GM12878 (cell line): Measurements from ENCODE around the gene CAV2. TPM values are rescaled to one million over a fixed set of nuclear protein-coding genes. Genes with fewer than 3 reads are reported as not detected.

ENCODE experiments used
- ATAC-seq: fragments of 200-7000 bp; cut with Tn5 transposase; 3 replicates; pipeline ENCODE4 v1.9.1; 2020; ENCODE audit warnings: mild to moderate bottlenecking, moderate library complexity
- BruUV-seq: library from RNA; stranded (reverse); fragments of 400-500 nt; replicated peaks from 2 replicates; lab custom pipeline; 2021; lab: Mats Ljungman, UMichigan
- CTCF ChIA-PET: fragments of 300-600 bp; sonication (Branson Sonifier 250); formaldehyde crosslinking; extraction: SDS; loops from one replicate; lab custom pipeline; 2021; ENCODE audit warnings: inconsistent platforms; lab: Yijun Ruan, JAX
- POLR2A ChIA-PET: fragments of 350-600 bp; formaldehyde crosslinking; extraction: SDS; loops from one replicate; lab custom pipeline; 2021; ENCODE audit warnings: inconsistent platforms; lab: Charles Lee
- RAD21 ChIA-PET: fragments of 300-600 bp; sonication (Branson Sonifier 250); formaldehyde crosslinking; loops from one replicate; lab custom pipeline; 2023; ENCODE audit warnings: antibody characterized with exemption; ENCODE audit not compliant: unreplicated experiment; lab: Charles Lee
- SMC1A ChIA-PET: fragments of 300-600 bp; sonication (Branson Sonifier 250); formaldehyde crosslinking; loops from one replicate; lab custom pipeline; 2023; ENCODE audit not compliant: unreplicated experiment, uncharacterized antibody; lab: Charles Lee
- DNase-seq: peaks from one replicate; pipeline ENCODE4 v3.0.0-alpha.2; 2011; ENCODE audit warnings: low read depth, low spot score
- FAIRE-seq: peaks from 3 replicates; lab custom pipeline; 2011; peaks lifted over from hg19 to GRCh38; lab: Jason Lieb, UNC
- H2AFZ ChIP-seq: 2 replicates; pipeline ENCODE4 v1.6.0; 2011; ENCODE audit warnings: low read depth, low read length, control low read depth; ENCODE audit not compliant: control insufficient read depth
- H3K27ac ChIP-seq: 2 replicates; pipeline ENCODE4 v1.5.1; 2011; ENCODE audit warnings: control low read depth; ENCODE audit not compliant: control insufficient read depth, insufficient read depth
- H3K27me3 ChIP-seq, 2 experiments: replicated peaks in 1 of 2; 2 replicates each; pipeline versions ENCODE4 v1.6.0 to v1.6.1; 2011; ENCODE audit warnings: low read length in 1 of 2; ENCODE audit not compliant: control insufficient read depth in 2 of 2, insufficient read depth in 2 of 2
- H3K36me3 ChIP-seq, 2 experiments: 2 replicates each; pipeline ENCODE4 v1.5.1; 2011; ENCODE audit warnings: low read length in 1 of 2; ENCODE audit not compliant: control insufficient read depth in 2 of 2, insufficient read depth in 2 of 2
- H3K4me1 ChIP-seq: 2 replicates; pipeline ENCODE4 v1.6.1; 2011; ENCODE audit warnings: mild to moderate bottlenecking, low read length, moderate library complexity, mixed read lengths; ENCODE audit not compliant: control insufficient read depth, insufficient read depth
- H3K4me2 ChIP-seq: 2 replicates; pipeline ENCODE4 v1.6.0; 2011; ENCODE audit warnings: control low read depth; ENCODE audit not compliant: control insufficient read depth, insufficient read depth
- H3K4me3 ChIP-seq: fragments of 200-600 bp; sonication (generic); 2 replicates; pipeline ENCODE4 v1.5.1; 2016
- H3K79me2 ChIP-seq: 2 replicates; pipeline ENCODE4 v1.6.0; 2011; ENCODE audit warnings: low read length; ENCODE audit not compliant: control insufficient read depth, insufficient read depth
- H3K9ac ChIP-seq: 2 replicates; pipeline ENCODE4 v1.8.0; 2011; ENCODE audit warnings: low read length, control low read depth, mixed read lengths; ENCODE audit not compliant: control insufficient read depth, insufficient read depth
- H3K9me3 ChIP-seq: replicated peaks from 3 replicates; pipeline ENCODE4 v1.5.1; 2011; ENCODE audit warnings: mild to moderate bottlenecking, low read length; ENCODE audit not compliant: control insufficient read depth, insufficient read depth
- H4K20me1 ChIP-seq: 2 replicates; pipeline ENCODE4 v1.6.0; 2011; ENCODE audit not compliant: control insufficient read depth, insufficient read depth
- BCL11A ChIP-seq: IDR thresholded peaks from 2 replicates; pipeline ENCODE4 v1.6.1; 2011; ENCODE audit warnings: low read depth, low read length
- CEBPB ChIP-seq, 2 experiments: fragments of 150-350 bp in 1 of 2; IDR thresholded peaks; 2 replicates each; pipeline ENCODE4 v1.6.1; 2012 to 2014; ENCODE audit warnings: low read depth in 2 of 2, low read length in 2 of 2, borderline replicate concordance in 1 of 2, inconsistent platforms in 1 of 2
- CHD4 ChIP-seq: fragments of 200-600 bp; sonication (generic); IDR thresholded peaks from 2 replicates; pipeline ENCODE4 v1.6.1; 2016; ENCODE audit warnings: mild to moderate bottlenecking
- FOS ChIP-seq: IDR thresholded peaks from 3 replicates; pipeline ENCODE4 v1.6.1; 2011; ENCODE audit warnings: borderline replicate concordance; ENCODE audit not compliant: insufficient read length; ENCODE audit errors: extremely low read depth
- IRF4 ChIP-seq: IDR thresholded peaks from 2 replicates; pipeline ENCODE4 v1.6.1; 2011; ENCODE audit warnings: low read depth, low read length
- JUNB ChIP-seq: IDR thresholded peaks from 2 replicates; pipeline ENCODE4 v1.6.1; 2016; ENCODE audit warnings: antibody characterized with exemption, mild to moderate bottlenecking
- JUND ChIP-seq: IDR thresholded peaks from 2 replicates; pipeline ENCODE4 v1.6.1; 2012; ENCODE audit warnings: low read depth, mild to moderate bottlenecking, low read length, improper control_type of control experiment, moderate library complexity
- MEF2A ChIP-seq: IDR thresholded peaks from 2 replicates; pipeline ENCODE4 v1.6.1; 2011; ENCODE audit warnings: low read depth, mild to moderate bottlenecking, low read length, moderate library complexity; ENCODE audit not compliant: insufficient read depth
- NFIC ChIP-seq: IDR thresholded peaks from 2 replicates; pipeline ENCODE4 v1.6.1; 2012; ENCODE audit warnings: low read depth, mild to moderate bottlenecking, inconsistent platforms, low read length, moderate library complexity
- NFXL1 ChIP-seq: fragments of 450-650 bp; IDR thresholded peaks from 2 replicates; pipeline ENCODE4 v1.6.1; 2017; ENCODE audit warnings: antibody characterized with exemption, mild to moderate bottlenecking, borderline replicate concordance
- SMAD1 ChIP-seq: fragments of 450-650 bp; IDR thresholded peaks from 2 replicates; pipeline ENCODE4 v1.6.1; 2018; ENCODE audit warnings: mild to moderate bottlenecking, low read depth; ENCODE audit not compliant: partially characterized antibody
- YY1 ChIP-seq: IDR thresholded peaks from 2 replicates; pipeline ENCODE4 v1.6.1; 2011; ENCODE audit warnings: low read depth, mild to moderate bottlenecking, low read length
- WGBS: methylation state at CpG from one replicate; pipeline ENCODE4 v1.1.6; 2016; ENCODE audit warnings: low lambda C conversion rate; ENCODE audit not compliant: insufficient replicate concordance, insufficient coverage; ENCODE audit errors: missing lambda C conversion rate; 5-methylcytosine and 5-hydroxymethylcytosine counted together
- in situ Hi-C: fragments of 300-500 bp; cut with MboI; formaldehyde crosslinking; loops from 9 replicates; pipeline ENCODE4 v1.14.3; 2018; ENCODE audit warnings: mixed read lengths
- intact Hi-C: fragments of 100-400 bp; cut with micrococcal nuclease; formaldehyde crosslinking; loops from one replicate; pipeline ENCODE4 v1.14.2; 2022; ENCODE audit not compliant: unreplicated experiment
- polyA plus RNA-seq, 11 experiments: library from polyadenylated mRNA; depleted of rRNA in 4 of 11; unstranded in 6 of 11; stranded (reverse) in 5 of 11; fragments of >200 nt; fragmentation: Nextera tagmentation in 4 of 11; fragmentation: Illumina TruSeq in 1 of 11; extraction: Ambion mirVana in 4 of 11; extraction: Trizol in 1 of 11; gene quantifications; 1 replicate in 1 of 11; 2 replicates in 10 of 11; pipeline versions ENCODE4 v1.2.1 to v1.2.3, GENCODE V29; 2011 to 2016; ENCODE audit warnings: inconsistent platforms in 2 of 11, missing spikeins in 2 of 11, low read depth in 1 of 11
- total RNA-seq, 4 experiments: library from RNA; depleted of rRNA in 3 of 4; stranded (reverse); fragments of >200 nt in 3 of 4; fragmentation: Illumina TruSeq in 1 of 4; extraction: Trizol in 1 of 4; gene quantifications; 2 replicates each; pipeline versions ENCODE4 v1.2.1 to v1.2.3, GENCODE V29; 2013 to 2021
- TF ChIP-seq, protein P1 (sequence below): fragments of 450-650 bp; IDR thresholded peaks from 2 replicates; pipeline ENCODE4 v1.6.1; 2017; ENCODE audit warnings: mild to moderate bottlenecking, moderate library complexity
- TF ChIP-seq, protein P2 (sequence below): fragments of 450-650 bp; IDR thresholded peaks from 2 replicates; pipeline ENCODE4 v1.6.1; 2018; ENCODE audit warnings: borderline replicate concordance, mild to moderate bottlenecking; ENCODE audit not compliant: partially characterized antibody
- TF ChIP-seq, protein P3 (sequence below): IDR thresholded peaks from 2 replicates; pipeline ENCODE4 v1.6.1; 2011; ENCODE audit warnings: borderline replicate concordance, low read depth, mild to moderate bottlenecking, moderate library complexity, mixed read lengths, low read length; ENCODE audit not compliant: insufficient read depth; ENCODE audit errors: extremely low read length

The CAV2 gene
- total and polyA plus RNA-seq, 10 of the 15 experiments (the other 5 are each of a cell fraction or from before 2014, with no cell fraction given): 0.77 to 11.4 (median 2.5) TPM

DNA sequence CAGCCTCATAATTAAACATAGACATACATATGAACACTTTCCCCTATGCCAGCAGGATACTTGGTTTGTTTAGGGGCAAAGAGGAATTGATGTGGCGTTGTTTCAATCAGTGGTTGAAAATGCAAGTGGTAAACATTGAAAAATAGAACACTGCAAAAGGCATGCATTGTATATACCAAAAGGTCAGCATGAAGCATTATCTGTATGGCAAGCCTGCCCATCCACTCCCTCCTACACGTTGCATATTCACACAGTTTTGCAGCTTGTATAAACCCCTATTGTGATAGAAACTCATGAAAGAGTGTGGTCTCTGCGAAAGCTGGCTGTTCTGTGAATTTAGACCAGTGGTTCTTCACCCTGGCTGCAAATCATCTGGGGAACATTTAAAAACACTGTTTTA, 42.4 kb downstream of the CAV2 start:
- Histone ChIP-seq H2AFZ (no peak overlapping the region), H3K27me3 (no peaks in the 10 kb centered on the region), H3K27ac (no peak overlapping the region), H3K9me3 (peaks cover 1% of the 10 kb centered on the region; the same call in 2 of the 3 replicates), H4K20me1 (no peaks in the 10 kb centered on the region), H3K4me1 (0 out of 2 replicates have a peak, but pooled peaks cover 4% of the 10 kb centered on the region), H3K79me2 (no peaks in the 10 kb centered on the region), H3K9ac (no peak overlapping the region), H3K4me2 (no peak overlapping the region), H3K4me3 (no peak overlapping the region), H3K36me3 (no peaks in the 10 kb centered on the region)
- in situ Hi-C loops: no loop called here
- ChIA-PET SMC1A (interaction anchor here (1.3 kb wide), 1 partner anchor 10 kb away, joined by 3 read pairs; no protein-coding TSS in a partner anchor), POLR2A (no interaction called here), CTCF (interaction anchor here (1.1 to 2.9 kb wide), 3 partner anchors 13 to 41 kb away, joined by 3 to 10 read pairs (median 3); partner anchors contain the start of gene CAV1), RAD21 (no interaction called here)
- ATAC-seq: no peak; the same call in 1 of the 3 replicates
- TF ChIP-seq MEF2A (no peak), YY1 (no peak), SMAD1 (no peak), FOS (no peak), IRF4 (no peak), NFIC (no peak), CHD4 (no peak), BCL11A (no peak), NFXL1 (no peak), JUNB (no peak), JUND (no peak), CEBPB (IDR thresholded peaks at IDR 0.05; ENCODE audit: borderline replicate concordance in 1 of 2, low read depth in 2 of 2, low read length in 2 of 2) (no peak)
- TF ChIP-seq, protein P1, sequence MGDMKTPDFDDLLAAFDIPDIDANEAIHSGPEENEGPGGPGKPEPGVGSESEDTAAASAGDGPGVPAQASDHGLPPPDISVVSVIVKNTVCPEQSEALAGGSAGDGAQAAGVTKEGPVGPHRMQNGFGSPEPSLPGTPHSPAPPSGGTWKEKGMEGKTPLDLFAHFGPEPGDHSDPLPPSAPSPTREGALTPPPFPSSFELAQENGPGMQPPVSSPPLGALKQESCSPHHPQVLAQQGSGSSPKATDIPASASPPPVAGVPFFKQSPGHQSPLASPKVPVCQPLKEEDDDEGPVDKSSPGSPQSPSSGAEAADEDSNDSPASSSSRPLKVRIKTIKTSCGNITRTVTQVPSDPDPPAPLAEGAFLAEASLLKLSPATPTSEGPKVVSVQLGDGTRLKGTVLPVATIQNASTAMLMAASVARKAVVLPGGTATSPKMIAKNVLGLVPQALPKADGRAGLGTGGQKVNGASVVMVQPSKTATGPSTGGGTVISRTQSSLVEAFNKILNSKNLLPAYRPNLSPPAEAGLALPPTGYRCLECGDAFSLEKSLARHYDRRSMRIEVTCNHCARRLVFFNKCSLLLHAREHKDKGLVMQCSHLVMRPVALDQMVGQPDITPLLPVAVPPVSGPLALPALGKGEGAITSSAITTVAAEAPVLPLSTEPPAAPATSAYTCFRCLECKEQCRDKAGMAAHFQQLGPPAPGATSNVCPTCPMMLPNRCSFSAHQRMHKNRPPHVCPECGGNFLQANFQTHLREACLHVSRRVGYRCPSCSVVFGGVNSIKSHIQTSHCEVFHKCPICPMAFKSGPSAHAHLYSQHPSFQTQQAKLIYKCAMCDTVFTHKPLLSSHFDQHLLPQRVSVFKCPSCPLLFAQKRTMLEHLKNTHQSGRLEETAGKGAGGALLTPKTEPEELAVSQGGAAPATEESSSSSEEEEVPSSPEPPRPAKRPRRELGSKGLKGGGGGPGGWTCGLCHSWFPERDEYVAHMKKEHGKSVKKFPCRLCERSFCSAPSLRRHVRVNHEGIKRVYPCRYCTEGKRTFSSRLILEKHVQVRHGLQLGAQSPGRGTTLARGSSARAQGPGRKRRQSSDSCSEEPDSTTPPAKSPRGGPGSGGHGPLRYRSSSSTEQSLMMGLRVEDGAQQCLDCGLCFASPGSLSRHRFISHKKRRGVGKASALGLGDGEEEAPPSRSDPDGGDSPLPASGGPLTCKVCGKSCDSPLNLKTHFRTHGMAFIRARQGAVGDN: no peak
- TF ChIP-seq, protein P2, sequence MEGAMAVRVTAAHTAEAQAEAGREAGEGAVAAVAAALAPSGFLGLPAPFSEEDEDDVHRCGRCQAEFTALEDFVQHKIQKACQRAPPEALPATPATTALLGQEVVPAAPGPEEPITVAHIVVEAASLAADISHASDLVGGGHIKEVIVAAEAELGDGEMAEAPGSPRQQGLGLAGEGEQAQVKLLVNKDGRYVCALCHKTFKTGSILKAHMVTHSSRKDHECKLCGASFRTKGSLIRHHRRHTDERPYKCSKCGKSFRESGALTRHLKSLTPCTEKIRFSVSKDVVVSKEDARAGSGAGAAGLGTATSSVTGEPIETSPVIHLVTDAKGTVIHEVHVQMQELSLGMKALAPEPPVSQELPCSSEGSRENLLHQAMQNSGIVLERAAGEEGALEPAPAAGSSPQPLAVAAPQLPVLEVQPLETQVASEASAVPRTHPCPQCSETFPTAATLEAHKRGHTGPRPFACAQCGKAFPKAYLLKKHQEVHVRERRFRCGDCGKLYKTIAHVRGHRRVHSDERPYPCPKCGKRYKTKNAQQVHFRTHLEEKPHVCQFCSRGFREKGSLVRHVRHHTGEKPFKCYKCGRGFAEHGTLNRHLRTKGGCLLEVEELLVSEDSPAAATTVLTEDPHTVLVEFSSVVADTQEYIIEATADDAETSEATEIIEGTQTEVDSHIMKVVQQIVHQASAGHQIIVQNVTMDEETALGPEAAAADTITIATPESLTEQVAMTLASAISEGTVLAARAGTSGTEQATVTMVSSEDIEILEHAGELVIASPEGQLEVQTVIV: no peak
- TF ChIP-seq, protein P3, sequence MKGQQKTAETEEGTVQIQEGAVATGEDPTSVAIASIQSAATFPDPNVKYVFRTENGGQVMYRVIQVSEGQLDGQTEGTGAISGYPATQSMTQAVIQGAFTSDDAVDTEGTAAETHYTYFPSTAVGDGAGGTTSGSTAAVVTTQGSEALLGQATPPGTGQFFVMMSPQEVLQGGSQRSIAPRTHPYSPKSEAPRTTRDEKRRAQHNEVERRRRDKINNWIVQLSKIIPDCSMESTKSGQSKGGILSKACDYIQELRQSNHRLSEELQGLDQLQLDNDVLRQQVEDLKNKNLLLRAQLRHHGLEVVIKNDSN: no peak
- 42% methylated on average over 3 of the region's 3 CpGs for WGBS
- no peak for DNase-seq
- BruUV-seq: no TSS peak
- FAIRE-seq: no peak
- intact Hi-C loops: no loop called here
